Putamen (tissue), 1 donor: ENCODE measurements around the gene PRDM15.

Experiments used
- DNase-seq: peaks from one replicate; pipeline ENCODE4 v3.0.0-alpha.2; 2016; ENCODE audit warnings: low spot score

PRDM15 gene

GRCh38 chr21:41823906-41824305 is 55.2 kb downstream of the PRDM15 start:
- no peak for DNase-seq

- no peak for DNase-seq
These were observed 56.0 kb downstream of the PRDM15 start for GRCh38 chr21:41823166-41823565.

GRCh38 chr21:41821756-41822431 is 57.2 kb downstream of the PRDM15 start:
- DNase-seq, result no peak

GRCh38 chr21:41821081-41821755 is 57.9 kb downstream of the PRDM15 start:
- no peak for DNase-seq

- no peak for DNase-seq
These were observed 58.6 kb downstream of the PRDM15 start for GRCh38 chr21:41820384-41821080.

- DNase-seq, result no peak
These were observed 59.3 kb downstream of the PRDM15 start for GRCh38 chr21:41819856-41820281.

- DNase-seq, result no peak
These were observed 59.8 kb downstream of the PRDM15 start for GRCh38 chr21:41819236-41819855.

GRCh38 chr21:41817877-41818855 is 61.0 kb downstream of the PRDM15 start:
- DNase-seq, result no peak

GRCh38 chr21:41817228-41817627 is 61.9 kb downstream of the PRDM15 start:
- DNase-seq, result peak; percentile 32

GRCh38 chr21:41816583-41817165 is 62.5 kb downstream of the PRDM15 start:
- peak; percentile 37 for DNase-seq

- no peak for DNase-seq
These were observed 63.2 kb downstream of the PRDM15 start for GRCh38 chr21:41815652-41816582.

- DNase-seq, result no peak
These were observed 65.9 kb downstream of the PRDM15 start for GRCh38 chr21:41813226-41813625.

GRCh38 chr21:41812679-41813078 is 66.5 kb downstream of the PRDM15 start:
- no peak for DNase-seq

GRCh38 chr21:41810597-41810932 is 68.6 kb downstream of the PRDM15 start:
- DNase-seq, result no peak

GRCh38 chr21:41809891-41810596 is 69.1 kb downstream of the PRDM15 start:
- no peak for DNase-seq

GRCh38 chr21:41808846-41809245 is 70.3 kb downstream of the PRDM15 start:
- DNase-seq, result no peak

GRCh38 chr21:41808094-41808493 is 71.0 kb downstream of the PRDM15 start:
- no peak for DNase-seq

GRCh38 chr21:41806773-41807172 is 72.4 kb downstream of the PRDM15 start:
- DNase-seq, result no peak

GRCh38 chr21:41805643-41806042 is 73.5 kb downstream of the PRDM15 start:
- no peak for DNase-seq
